Suprapubic skin (tissue), 4 donors: ENCODE data around the gene ADM. TPM values are rescaled to one million over a fixed set of nuclear protein-coding genes. Genes with fewer than 3 reads are reported as not detected.

ENCODE experiments used
- DNase-seq, 2 donors: peaks; one replicate each; pipeline ENCODE4 v3.0.0-alpha.2; 2019; ENCODE audit warnings: low spot score in 2 of 2
- H3K27ac ChIP-seq: fragments of 200-600 bp; sonication (generic); one replicate; pipeline ENCODE4 v1.5.1; 2019
- H3K27me3 ChIP-seq: fragments of 200-600 bp; sonication (generic); one replicate; pipeline ENCODE4 v1.5.1; 2019
- H3K36me3 ChIP-seq: fragments of 200-600 bp; sonication (generic); one replicate; pipeline ENCODE4 v1.5.1; 2019
- H3K4me1 ChIP-seq: fragments of 200-600 bp; sonication (generic); one replicate; pipeline ENCODE4 v1.5.1; 2019
- H3K4me3 ChIP-seq: fragments of 200-600 bp; sonication (generic); one replicate; pipeline ENCODE4 v1.5.1; 2019; ENCODE audit warnings: mild to moderate bottlenecking
- H3K9me3 ChIP-seq: fragments of 200-600 bp; sonication (generic); one replicate; pipeline ENCODE4 v1.5.1; 2019
- EP300 ChIP-seq: sonication (generic); formaldehyde crosslinking; IDR thresholded peaks from one replicate; pipeline ENCODE4 v1.6.1; 2017; ENCODE audit warnings: antibody characterized with exemption
- POLR2A ChIP-seq, 2 donors: fragments of 450-650 bp; IDR thresholded peaks; one replicate each; pipeline ENCODE4 v1.6.1; 2017; ENCODE audit warnings: antibody characterized with exemption in 2 of 2, mild to moderate bottlenecking in 2 of 2, moderate library complexity in 2 of 2
- POLR2AphosphoS5 ChIP-seq, 3 donors: sonication (generic); formaldehyde crosslinking; IDR thresholded peaks; one replicate each; pipeline ENCODE4 v1.6.1; 2017; ENCODE audit warnings: antibody characterized with exemption in 3 of 3
- WGBS: methylation state at CpG from one replicate; pipeline ENCODE4 v1.1.5; 2018; 5-methylcytosine and 5-hydroxymethylcytosine counted together
- total RNA-seq, 4 donors: library from RNA; depleted of rRNA; stranded (reverse); fragments of >200 nt; gene quantifications; one replicate each; pipeline ENCODE4 v1.1.0, GENCODE V29; 2016
- TF ChIP-seq, protein P1 (sequence below), 2 donors: fragments of 200-600 bp in 1 of 2; fragments of 450-650 bp in 1 of 2; sonication (generic) in 1 of 2; IDR thresholded peaks; one replicate each; pipeline ENCODE4 v1.5.1; 2016 to 2019; ENCODE audit warnings: antibody characterized with exemption in 2 of 2, mild to moderate bottlenecking in 1 of 2, moderate library complexity in 1 of 2

ADM gene
- total RNA-seq, 4 donors from 2014 or later, result 48.7 to 140 (median 69.0) TPM

DNA sequence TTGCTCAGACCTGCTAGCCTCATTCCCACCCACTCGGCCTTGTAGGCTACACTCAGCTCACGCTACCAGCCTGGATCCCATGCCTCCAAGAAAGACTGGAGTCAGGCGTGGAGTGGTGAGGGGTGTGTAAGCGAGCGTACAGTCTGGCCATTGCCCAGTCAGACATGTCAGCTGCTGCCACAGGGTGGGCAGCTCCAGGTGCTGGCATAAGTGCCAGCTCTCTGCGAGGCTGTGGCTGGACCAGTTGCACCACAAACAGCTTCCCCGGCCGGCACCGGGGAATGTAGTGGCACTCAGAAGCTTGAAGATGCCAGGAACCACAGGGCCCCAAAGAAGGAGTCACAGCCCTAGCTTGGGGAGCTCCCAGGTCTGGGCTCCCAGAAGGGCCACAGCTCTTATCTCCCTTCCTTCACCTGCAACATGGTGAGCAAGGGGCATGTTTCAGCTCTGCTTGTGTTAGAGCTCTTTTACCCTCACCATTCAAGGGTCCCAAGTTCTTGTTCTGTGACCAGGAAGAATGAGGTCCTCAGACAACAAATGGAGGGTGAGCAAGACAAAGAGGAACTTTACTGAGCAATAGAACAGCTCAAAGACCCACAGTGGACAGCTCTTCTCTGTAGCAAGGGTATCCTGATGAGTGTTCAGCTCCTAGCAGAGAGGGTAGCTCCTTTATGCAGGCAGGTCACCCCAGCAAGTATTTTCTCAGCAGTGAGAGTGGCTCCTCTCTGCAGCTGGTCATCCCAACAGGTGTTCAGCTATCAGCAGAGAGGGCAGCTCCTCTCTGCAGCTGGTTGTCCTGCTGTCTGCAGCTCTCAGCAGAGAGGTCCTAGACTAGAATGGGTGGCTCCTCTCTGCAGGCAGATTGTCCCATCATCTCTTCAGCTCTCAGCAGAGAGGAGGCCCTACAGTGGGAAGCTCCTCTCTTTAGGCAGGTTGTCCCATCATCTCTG lies 16.8 kb upstream of the ADM start:
- Histone ChIP-seq H3K27ac (no peak overlapping the region), H3K9me3 (no peaks in the 10 kb centered on the region), H3K4me3 (no peak overlapping the region), H3K4me1 (peaks cover 30% of the 10 kb centered on the region), H3K36me3 (no peaks in the 10 kb centered on the region), H3K27me3 (no peaks in the 10 kb centered on the region)
- no peak for DNase-seq
- WGBS, result 71% methylated on average over 5 of the region's 9 CpGs
- no peak for TF ChIP-seq POLR2AphosphoS5 (IDR thresholded peaks at IDR 0.05)
- TF ChIP-seq EP300, result no peak
- no peak for TF ChIP-seq POLR2A (IDR thresholded peaks at IDR 0.05)
- TF ChIP-seq, protein P1, sequence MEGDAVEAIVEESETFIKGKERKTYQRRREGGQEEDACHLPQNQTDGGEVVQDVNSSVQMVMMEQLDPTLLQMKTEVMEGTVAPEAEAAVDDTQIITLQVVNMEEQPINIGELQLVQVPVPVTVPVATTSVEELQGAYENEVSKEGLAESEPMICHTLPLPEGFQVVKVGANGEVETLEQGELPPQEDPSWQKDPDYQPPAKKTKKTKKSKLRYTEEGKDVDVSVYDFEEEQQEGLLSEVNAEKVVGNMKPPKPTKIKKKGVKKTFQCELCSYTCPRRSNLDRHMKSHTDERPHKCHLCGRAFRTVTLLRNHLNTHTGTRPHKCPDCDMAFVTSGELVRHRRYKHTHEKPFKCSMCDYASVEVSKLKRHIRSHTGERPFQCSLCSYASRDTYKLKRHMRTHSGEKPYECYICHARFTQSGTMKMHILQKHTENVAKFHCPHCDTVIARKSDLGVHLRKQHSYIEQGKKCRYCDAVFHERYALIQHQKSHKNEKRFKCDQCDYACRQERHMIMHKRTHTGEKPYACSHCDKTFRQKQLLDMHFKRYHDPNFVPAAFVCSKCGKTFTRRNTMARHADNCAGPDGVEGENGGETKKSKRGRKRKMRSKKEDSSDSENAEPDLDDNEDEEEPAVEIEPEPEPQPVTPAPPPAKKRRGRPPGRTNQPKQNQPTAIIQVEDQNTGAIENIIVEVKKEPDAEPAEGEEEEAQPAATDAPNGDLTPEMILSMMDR (IDR thresholded peaks at IDR 0.05), result no peak

DNA sequence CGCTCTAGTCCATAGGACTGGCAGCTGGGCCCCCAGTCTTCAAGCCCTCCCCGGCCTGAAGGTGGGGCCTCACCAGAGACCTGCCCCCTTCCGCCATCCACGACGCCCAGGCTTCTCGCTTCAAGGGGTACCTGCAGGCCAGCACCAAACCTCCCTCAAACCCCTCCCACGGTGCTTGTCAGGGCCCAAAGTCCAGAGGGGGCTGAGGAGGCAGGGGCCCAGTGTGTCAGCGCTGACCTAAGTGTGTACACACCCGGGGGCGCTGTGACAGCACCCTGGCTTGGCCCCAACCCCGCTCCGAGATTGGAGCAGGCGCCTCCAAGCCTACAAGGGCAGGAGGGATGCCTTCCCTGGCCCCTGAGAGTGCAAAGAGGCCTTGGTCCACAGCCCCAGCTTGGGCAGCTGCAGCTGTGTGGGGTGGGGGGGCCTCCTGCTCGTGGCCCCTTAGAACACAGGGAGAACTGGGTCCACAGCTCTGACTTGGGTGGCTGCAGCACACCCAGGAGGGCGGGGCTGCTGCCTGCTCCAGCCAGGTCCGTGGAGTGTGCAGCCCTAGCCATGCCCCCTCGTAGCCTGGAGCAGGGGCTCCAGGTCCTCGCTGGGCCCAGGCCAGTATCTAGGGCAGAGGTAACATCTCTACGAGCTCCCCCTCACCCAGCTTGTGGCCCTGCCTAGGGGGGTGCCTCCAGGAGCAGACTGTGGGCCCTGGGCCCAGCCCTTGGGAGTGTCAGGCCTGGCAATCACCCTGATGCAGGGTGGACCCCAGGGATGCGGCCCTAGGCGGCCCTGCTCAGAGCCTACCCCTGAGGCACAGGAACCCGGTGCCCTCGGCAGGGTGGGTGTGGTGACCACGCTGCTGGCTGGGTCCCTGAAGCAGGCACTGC lies 15.8 kb upstream of the ADM start:
- TF ChIP-seq POLR2AphosphoS5 (IDR thresholded peaks at IDR 0.05) (no peak), EP300 (no peak)
- TF ChIP-seq, protein P1 (IDR thresholded peaks at IDR 0.05), result no peak
- H3K4me1 ChIP-seq, result peaks cover 34% of the 10 kb centered on the region
- WGBS, result 92% methylated on average over 13 of the region's 24 CpGs
- H3K27me3 ChIP-seq, result no peaks in the 10 kb centered on the region
- H3K36me3 ChIP-seq, result no peaks in the 10 kb centered on the region
- no peak overlapping the region for H3K27ac ChIP-seq
- H3K4me3 ChIP-seq, result no peak overlapping the region
- H3K9me3 ChIP-seq, result no peaks in the 10 kb centered on the region
- DNase-seq, result no peak

DNA sequence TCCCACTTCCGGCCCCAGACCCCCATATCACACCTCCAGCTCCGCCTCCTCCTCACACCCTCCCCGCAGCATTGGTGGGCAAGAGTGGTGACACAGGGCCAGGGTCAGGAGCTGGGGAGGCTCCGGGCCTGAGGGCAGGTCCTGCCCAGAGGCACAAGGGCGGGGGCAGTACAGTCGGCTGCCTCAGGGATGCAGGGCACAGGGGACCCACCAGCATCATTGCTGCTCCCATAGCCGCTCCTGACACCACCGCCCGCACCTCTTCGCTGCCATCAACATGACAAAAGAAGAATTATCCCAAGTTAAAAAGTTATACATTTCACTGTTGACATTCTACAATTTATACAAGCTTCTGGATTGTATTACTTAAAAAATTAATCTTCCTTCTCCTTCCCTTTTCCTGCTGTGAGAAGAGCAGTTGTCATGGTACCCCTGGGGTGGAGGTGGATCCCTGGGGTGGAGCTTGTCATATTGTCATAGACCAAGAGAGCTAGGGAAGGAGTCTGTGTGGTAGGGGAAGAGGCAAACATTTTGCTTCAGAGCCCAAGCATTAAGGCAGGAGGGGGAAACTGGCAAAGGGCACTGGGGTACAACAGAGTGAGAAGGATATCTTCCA lies 15.0 kb upstream of the ADM start:
- Histone ChIP-seq H3K27me3 (no peaks in the 10 kb centered on the region), H3K4me1 (peaks cover 40% of the 10 kb centered on the region), H3K4me3 (no peak overlapping the region), H3K27ac (no peak overlapping the region), H3K36me3 (no peaks in the 10 kb centered on the region), H3K9me3 (no peaks in the 10 kb centered on the region)
- 97% methylated on average over 6 of the region's 10 CpGs for WGBS
- DNase-seq, result no peak
- TF ChIP-seq POLR2A (IDR thresholded peaks at IDR 0.05), result no peak
- TF ChIP-seq POLR2AphosphoS5 (IDR thresholded peaks at IDR 0.05), result no peak
- no peak for TF ChIP-seq EP300
- TF ChIP-seq, protein P1 (IDR thresholded peaks at IDR 0.05), result no peak

DNA sequence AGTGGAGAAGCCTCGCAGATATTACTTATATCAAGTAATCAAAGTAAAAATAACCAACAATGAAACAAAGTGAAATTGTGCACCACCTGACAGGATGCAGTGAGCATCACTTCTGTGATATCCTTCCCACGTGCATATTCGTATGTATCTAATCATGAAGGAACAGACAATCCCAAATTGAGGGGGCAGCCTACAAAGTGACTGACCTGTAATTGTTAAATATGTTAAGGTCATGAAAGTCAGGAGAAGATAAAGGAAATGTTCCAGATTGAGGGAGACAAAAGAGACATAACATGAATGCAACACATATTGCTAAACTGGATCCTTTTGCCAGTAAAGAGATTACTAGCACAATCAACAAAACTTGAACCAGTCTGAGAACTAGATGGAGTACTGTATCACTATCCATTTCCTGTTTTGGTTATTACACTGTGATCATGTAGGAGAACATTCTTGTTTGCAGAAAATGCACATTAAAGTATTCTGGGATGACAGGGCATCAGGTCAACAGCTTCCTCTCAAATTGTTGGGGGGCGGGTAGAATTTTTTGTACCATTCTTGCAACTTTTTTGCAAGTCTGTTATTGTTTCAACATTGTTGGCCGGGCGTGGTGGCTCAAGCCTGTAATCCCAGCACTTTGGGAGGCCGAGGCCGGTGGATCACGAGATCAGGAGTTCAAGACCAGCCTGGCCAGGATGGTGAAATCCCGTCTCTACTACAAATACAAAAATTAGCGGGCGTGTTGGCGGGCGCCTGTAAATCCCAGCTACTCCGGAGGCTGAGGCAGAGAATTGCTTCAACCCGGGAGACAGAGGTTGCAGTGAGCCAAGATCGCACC lies 12.9 kb upstream of the ADM start:
- DNase-seq, result no peak
- no peak for TF ChIP-seq POLR2AphosphoS5 (IDR thresholded peaks at IDR 0.05)
- no peak for TF ChIP-seq POLR2A (IDR thresholded peaks at IDR 0.05)
- no peak for TF ChIP-seq EP300
- TF ChIP-seq, protein P1 (IDR thresholded peaks at IDR 0.05), result no peak
- no peaks in the 10 kb centered on the region for H3K9me3 ChIP-seq
- H3K4me3 ChIP-seq, result no peak overlapping the region
- no peaks in the 10 kb centered on the region for H3K27me3 ChIP-seq
- no peaks in the 10 kb centered on the region for H3K36me3 ChIP-seq
- peaks cover 35% of the 10 kb centered on the region for H3K4me1 ChIP-seq
- 89% methylated on average over 17 of the region's 17 CpGs for WGBS
- H3K27ac ChIP-seq, result no peak overlapping the region
